HG03039 (cell line): ENCODE results near the gene GP9.
"Not testable (repeated sequence)": the region's sequence is repeated elsewhere in the genome, so short reads cannot be mapped to it uniquely, and the experiment has no call there.

Source experiments
- ATAC-seq: cut with Tn5 transposase; IDR thresholded peaks from one replicate; pipeline ENCODE4 v1.9.1; 2021; ENCODE audit warnings: mild to moderate bottlenecking, moderate library complexity; ENCODE audit not compliant: unreplicated experiment

Gene GP9

GRCh38 chr3:129047553-129047839 lies 13.1 kb upstream of the GP9 start:
- no peak for ATAC-seq

DNA sequence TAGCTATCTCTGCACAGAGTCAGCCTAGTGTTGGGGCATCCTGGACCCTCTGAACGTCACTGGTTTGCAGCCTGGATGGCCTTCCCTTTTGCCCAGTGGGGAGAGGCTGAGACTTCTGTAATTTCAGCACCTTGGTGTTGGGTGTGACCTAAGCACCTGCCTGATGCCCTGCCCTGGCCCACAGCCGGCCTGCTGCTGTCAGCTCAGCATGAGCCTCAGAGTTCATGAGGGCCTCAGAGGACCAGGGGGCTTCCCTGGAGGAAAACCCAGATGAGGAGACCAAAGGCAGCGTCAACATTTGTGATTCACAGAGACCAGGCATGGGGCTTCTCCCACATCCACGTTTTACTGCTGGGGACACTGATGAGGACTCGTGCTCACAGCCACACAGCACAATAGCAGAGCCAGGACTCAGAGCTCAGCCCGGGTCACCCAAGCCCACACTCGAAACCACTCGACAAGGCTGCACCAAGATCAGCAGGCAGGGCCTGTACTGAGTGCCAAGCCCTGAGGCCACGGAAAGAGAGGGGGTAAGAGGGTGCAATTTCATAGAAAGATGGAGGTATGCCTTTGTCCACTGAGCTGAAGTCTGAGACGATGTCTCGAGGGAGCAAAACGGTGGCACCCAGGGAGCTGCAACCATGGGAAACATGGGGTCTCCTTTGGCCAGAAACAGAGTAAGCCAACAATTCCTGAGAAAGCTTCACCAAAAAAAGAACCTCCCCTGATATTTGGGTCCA lies 9.9 kb upstream of the GP9 start:
- ATAC-seq, result no peak

DNA sequence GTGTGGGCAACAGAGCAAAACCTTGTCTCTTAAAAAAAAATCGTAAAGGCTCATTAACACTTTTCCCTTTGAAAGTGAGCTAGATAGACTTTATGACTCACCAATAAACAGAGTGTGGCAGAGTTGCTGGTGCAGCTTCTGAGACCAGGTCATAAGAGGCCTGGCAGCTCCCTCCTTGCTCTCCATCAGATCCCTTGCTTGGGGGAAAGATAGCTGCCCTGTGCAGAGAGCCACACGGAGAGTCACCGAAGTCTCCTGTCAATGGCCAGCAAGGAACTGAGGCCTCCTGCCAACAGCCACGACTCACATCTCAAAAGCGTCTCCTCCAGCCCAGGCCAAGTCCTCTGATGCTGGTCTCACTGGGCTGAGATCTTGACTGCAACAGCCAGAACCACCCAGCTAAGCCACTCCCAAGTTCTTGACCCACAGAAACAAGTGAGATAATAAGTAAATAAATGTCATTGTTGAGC lies 8.7 kb upstream of the GP9 start:
- no peak for ATAC-seq

GRCh38 chr3:129052675-129053074 lies 7.9 kb upstream of the GP9 start:
- no peak for ATAC-seq

GRCh38 chr3:129054605-129055104 lies 5.9 kb upstream of the GP9 start:
- ATAC-seq, result no peak

DNA sequence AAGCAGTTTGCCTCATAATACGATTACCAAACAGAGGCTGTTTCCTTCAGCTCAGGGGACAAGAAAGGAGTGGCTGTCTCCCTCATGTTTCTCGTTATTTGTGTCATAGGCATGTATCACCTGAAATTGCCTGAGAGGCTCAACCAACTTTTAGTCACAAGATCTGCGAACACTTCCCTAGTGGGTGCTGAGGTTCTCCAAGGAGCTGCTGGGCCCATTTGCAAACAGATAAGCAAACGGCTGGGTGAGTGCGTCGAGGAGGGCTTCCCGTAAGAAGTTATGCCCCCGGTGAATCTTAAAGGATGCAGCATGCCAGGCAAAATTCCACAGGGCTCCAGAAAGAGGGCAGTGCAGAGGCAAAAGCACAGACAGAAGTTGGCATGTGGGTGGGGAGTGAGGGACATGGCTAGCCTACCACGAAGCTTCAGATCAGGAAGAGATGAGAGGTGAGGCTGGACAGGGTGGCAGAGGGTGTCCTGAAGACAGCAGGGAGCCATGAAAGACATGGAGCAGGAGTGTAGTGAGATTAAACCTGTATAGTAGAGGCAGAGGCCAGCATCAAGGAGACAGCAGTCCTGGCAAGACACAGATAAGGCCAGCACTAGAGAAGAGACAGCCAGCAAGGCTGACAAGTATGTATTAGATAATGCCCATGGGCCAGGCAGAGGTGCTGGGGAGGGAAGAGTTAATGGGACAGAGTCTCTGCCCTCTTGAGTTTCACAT lies 4.0 kb upstream of the GP9 start:
- ATAC-seq, result no peak

GRCh38 chr3:129057249-129057648 lies 3.3 kb upstream of the GP9 start:
- no peak for ATAC-seq

DNA sequence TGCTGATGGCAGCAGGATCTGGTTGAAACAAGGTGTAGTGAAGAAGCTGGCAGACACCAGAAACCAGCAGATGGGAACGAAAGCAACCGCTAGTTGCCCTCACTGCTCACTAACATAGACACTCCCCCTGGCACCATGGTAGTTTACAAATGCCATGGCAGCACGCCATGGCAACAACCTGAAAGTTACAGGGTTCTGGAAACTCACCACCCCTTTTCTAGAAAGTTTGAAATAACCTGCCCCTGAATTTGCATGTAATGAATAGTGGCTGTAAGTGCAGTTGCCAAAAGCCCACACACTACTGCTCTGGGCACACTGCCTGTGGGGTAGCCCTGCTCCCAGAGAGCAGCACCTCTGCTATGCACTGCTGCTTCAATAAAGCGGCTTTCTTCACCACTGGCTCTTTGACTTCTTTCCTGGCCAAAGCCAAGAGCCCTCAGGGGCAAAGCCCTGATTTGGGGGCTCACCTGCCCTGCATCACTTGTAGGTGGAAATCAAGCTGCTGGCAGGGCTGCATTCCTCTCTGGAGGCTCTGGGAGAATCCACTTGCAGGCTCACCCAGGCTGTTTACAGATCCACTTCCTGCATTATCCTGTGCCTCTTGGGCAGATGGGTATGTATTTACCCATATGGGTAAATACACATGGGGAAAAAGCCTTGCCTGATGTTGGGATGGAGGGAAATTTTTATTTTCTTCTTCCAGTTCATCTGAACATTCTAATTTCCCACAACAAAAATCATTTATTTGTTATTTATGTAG lies 2.0 kb upstream of the GP9 start:
- no peak for ATAC-seq

- no peak for ATAC-seq
Observed at GRCh38 chr3:129059311-129059958, 1.1 kb upstream of the GP9 start.

GRCh38 chr3:129061023-129061887 lies 676 bp downstream of the GP9 start:
- no peak for ATAC-seq

DNA sequence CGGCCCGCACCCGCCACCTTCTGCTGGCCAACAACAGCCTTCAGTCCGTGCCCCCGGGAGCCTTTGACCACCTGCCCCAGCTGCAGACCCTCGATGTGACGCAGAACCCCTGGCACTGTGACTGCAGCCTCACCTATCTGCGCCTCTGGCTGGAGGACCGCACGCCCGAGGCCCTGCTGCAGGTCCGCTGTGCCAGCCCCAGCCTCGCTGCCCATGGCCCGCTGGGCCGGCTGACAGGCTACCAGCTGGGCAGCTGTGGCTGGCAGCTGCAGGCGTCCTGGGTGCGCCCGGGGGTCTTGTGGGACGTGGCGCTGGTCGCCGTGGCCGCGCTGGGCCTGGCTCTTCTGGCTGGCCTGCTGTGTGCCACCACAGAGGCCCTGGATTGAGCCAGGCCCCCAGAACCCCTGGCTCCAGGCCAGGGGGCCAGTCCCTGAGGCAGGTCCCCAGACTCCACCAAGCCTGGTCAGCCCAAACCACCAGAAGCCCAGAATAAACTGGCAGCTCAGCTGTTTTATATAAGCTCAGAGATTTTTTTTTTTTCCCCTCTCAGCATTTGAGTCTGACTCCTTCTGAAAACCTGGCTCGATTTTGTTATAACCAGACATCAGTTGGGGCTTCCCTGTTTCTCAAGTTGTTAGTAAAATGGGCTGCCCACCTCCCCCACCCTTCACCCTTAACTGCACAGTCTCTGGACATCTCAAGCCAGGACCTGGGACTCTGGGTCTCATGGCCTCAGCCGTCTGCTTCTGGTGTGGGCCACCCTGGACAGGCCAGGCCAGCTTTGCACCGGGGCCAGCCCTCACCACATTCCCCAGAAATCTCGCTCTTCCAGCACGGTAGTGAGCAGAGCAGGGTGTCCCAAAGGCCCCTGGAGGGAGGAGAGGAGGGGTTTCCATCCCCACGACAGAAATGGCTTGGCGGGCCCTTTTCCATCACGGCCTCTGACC lies 1.6 kb downstream of the GP9 start:
- no peak for ATAC-seq

DNA sequence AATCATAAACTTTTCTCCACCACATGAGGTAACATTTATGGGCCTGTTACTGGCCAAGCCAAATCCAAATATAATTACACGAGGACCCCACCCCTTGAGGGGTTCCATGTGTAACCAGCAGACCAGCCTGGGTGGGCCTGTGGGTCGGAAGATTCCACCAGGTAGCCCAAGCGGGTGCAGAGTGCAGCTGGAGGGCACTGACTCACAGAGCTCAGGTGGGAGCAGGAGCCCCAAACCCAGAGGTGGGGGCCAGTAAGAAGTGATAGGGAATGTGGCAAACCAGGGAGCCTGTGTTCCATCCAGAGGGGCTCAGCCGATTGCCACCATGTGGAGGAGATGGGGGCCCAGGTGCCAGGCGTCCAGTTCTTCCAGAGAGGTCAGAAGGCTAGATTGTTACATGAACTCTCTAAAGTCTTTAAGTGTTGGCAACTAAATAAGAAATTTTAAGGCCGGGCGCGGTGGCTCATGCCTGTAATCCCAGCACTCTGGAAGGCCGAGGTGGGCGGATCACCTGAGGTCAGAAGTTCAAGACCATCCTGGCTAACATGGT lies 2.6 kb downstream of the GP9 start:
- no peak for ATAC-seq

DNA sequence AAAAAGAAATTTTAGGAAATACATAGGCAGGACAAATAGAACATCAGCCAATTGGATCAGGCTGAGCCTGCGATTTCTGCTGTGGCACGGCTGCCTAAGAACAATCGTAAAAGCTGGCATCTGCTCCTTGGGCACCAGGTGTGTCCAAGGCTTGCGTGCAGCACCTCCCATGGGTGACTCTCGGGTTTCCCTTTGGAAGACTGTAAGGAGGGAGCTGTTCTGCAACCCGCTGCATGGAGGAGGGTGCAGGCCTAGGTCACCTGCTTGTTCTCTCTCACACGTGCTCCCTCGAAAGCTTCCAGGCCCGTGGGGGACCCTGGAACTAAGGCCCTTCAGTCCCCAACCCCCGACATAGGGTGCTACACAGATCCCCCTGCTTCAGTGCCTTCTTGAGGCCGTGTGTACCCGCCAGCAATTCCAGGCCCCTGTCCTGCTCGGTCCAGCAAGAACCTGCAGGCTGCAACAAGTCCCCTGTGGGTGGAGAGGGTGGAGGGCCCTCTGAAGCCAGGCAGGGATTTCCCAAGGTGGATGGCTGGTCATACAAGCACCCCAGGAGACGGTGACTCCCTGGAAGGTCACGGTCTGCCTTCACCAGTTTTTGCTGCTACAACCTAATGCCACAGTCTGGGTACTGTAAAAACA lies 3.4 kb downstream of the GP9 start:
- no peak for ATAC-seq

DNA sequence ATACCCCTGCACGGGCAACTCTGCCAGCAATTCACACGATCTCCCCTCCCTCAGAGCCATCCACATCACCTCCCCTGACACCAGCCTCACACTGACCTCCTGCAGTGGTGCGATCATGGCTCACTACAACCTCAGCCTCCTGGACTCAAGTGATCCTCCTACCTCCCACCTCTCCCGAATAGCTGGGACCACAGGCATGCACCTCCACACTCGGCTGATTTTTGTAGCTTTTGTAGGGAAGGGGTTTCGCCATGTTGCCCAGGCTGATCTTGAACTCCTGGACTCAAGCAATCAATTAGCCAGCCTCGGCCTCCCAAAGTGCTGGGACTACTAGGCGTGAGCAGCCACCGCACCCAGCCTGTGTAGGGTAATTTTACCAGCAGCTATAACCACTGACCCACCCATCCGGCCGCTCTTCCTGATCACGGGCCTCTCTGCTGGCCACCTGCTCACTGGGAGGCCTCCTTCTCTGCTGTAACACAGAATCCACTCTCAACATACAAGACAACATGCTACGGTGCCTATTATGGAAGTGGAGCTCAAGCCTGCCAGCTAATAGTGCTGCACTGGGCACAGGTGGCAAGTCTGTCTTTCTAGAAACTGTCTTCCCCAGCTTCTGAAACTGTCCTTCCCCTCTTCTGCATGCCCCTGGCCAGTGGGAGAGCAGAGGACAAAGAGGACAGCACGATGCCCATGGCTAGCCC lies 4.6 kb downstream of the GP9 start:
- ATAC-seq, result no peak

DNA sequence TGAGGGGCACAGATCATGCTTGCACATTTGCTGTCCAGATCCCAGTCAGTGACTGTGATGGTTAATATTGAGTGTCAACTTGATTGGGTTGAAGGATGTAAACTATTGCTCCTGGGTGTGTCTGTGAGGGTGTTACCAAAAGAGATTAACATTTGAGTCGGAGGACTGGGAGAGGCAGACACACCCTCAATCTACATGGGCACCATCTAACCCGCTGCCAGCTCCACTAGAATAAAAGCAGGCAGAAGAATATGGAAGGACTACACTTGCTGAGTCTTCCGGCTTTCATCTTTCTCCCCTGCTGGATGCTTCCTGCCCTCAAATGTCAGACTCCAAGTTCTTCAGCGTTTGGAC lies 5.1 kb downstream of the GP9 start:
- ATAC-seq, result no peak

DNA sequence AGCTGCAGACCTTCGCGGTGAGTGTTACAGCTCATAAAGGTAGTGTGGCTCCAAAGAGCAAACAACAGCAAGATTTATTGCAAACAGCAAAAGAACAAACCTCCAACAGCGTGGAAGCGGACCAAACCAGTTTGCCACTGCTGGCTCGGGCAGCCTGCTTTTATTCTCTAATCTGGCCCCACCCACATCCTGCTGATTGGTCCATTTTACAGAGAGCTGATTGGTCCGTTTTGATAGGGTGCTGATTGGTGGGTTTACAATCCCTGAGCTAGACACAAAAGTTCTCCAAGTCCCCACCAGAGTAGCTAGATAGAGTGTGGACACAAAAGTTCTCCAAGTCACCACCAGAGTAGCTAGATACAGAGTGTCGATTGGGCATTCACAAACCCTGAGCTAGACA lies 7.1 kb downstream of the GP9 start:
- not testable (repeated sequence) for ATAC-seq

- ATAC-seq, result no peak
Observed at GRCh38 chr3:129068291-129068886, 7.8 kb downstream of the GP9 start.
